Endothelial cell of umbilical vein (primary cell): ENCODE data around the gene SRP14. TPM values are rescaled to one million over a fixed set of nuclear protein-coding genes. Genes with fewer than 3 reads are reported as not detected.

Experiments used
- BruUV-seq: library from RNA; stranded (reverse); fragments of 400-500 nt; replicated peaks from 2 replicates; lab custom pipeline; 2021; lab: Mats Ljungman, UMichigan
- CTCF ChIA-PET: fragments of 300-600, 350-600 bp; sonication (Branson Sonifier 250); formaldehyde crosslinking; loops from one replicate; lab custom pipeline; 2021; ENCODE audit warnings: antibody characterized with exemption, inconsistent platforms; lab: Charles Lee
- POLR2A ChIA-PET: fragments of 300-600, 350-600 bp; sonication (Branson Sonifier 250); formaldehyde crosslinking; loops from one replicate; lab custom pipeline; 2021; ENCODE audit warnings: antibody characterized with exemption, inconsistent platforms; lab: Charles Lee
- DNase-seq: peaks from one replicate; pipeline ENCODE4 v3.0.0-alpha.2; 2011; ENCODE audit warnings: low read depth, low spot score
- FAIRE-seq: peaks from 2 replicates; lab custom pipeline; 2011; peaks lifted over from hg19 to GRCh38; lab: Jason Lieb, UNC
- H2AFZ ChIP-seq: 2 replicates; pipeline ENCODE4 v1.6.0; 2012; ENCODE audit warnings: low read depth, low read length, control low read depth, inconsistent platforms
- H3K27ac ChIP-seq: 2 replicates; pipeline ENCODE4 v1.5.1; 2011; ENCODE audit warnings: low read depth, mild to moderate bottlenecking, control low read depth, low read length, moderate library complexity; ENCODE audit not compliant: insufficient read depth
- H3K27me3 ChIP-seq, 2 experiments: 2 replicates each; pipeline versions ENCODE4 v1.6.0 to v1.6.1; 2011; ENCODE audit warnings: low read length in 2 of 2, mixed read lengths in 1 of 2; ENCODE audit not compliant: control insufficient read depth in 2 of 2, insufficient read depth in 2 of 2
- H3K36me3 ChIP-seq, 2 experiments: 2 replicates in 1 of 2; 3 replicates in 1 of 2; pipeline ENCODE4 v1.5.1; 2011; ENCODE audit warnings: low read length in 2 of 2, mild to moderate bottlenecking in 1 of 2, moderate library complexity in 1 of 2; ENCODE audit not compliant: control insufficient read depth in 2 of 2, insufficient read depth in 2 of 2; ENCODE audit errors: extremely low read depth in 1 of 2
- H3K4me1 ChIP-seq: 3 replicates; pipeline ENCODE4 v1.5.1; 2011; ENCODE audit warnings: mild to moderate bottlenecking, low read length; ENCODE audit not compliant: control insufficient read depth, insufficient read depth; ENCODE audit errors: extremely low read depth
- H3K4me2 ChIP-seq: 2 replicates; pipeline ENCODE4 v1.6.1; 2011; ENCODE audit warnings: low read length, control low read depth, mixed read lengths; ENCODE audit not compliant: insufficient read depth
- H3K4me3 ChIP-seq, 3 experiments: fragments of 200-600 bp in 1 of 3; sonication (generic), shearing (Covaris generic) in 1 of 3; replicated peaks in 1 of 3; 2 replicates each; pipeline ENCODE4 v1.5.1; 2011 to 2016; ENCODE audit warnings: control low read depth in 3 of 3, low read length in 3 of 3, mild to moderate bottlenecking in 2 of 3, inconsistent platforms in 1 of 3, low read depth in 1 of 3, moderate library complexity in 1 of 3; ENCODE audit not compliant: insufficient read depth in 1 of 3
- H3K79me2 ChIP-seq: 2 replicates; pipeline ENCODE4 v1.6.0; 2012; ENCODE audit warnings: low read length, inconsistent platforms; ENCODE audit not compliant: control insufficient read depth, insufficient read depth
- H3K9ac ChIP-seq: replicated peaks from 2 replicates; pipeline ENCODE3; 2011; ENCODE audit warnings: low read length, control low read depth; ENCODE audit not compliant: insufficient read depth; ENCODE audit errors: extremely low read depth
- H3K9me1 ChIP-seq: replicated peaks from 3 replicates; pipeline ENCODE4 v1.6.0; 2011; ENCODE audit warnings: mild to moderate bottlenecking, low read length; ENCODE audit not compliant: control insufficient read depth, insufficient read depth; ENCODE audit errors: extremely low read depth
- H3K9me3 ChIP-seq: replicated peaks from 2 replicates; pipeline ENCODE4 v1.5.1; 2012; ENCODE audit warnings: low read length, inconsistent platforms; ENCODE audit not compliant: control insufficient read depth, insufficient read depth
- H4K20me1 ChIP-seq: replicated peaks from 2 replicates; pipeline ENCODE3; 2011; ENCODE audit warnings: mild to moderate bottlenecking, low read length; ENCODE audit not compliant: control insufficient read depth, insufficient read depth; ENCODE audit errors: extremely low read depth
- EZH2 ChIP-seq: IDR thresholded peaks from 2 replicates; pipeline ENCODE4 v1.6.1; 2012; ENCODE audit warnings: borderline replicate concordance, low read depth, mild to moderate bottlenecking, moderate library complexity, low read length, inconsistent platforms; ENCODE audit not compliant: severe bottlenecking
- FOS ChIP-seq: IDR thresholded peaks from 2 replicates; pipeline ENCODE4 v1.6.1; 2011; ENCODE audit warnings: mild to moderate bottlenecking, low read length, moderate library complexity, borderline replicate concordance; ENCODE audit not compliant: insufficient read depth
- GATA2 ChIP-seq: IDR thresholded peaks from 2 replicates; pipeline ENCODE4 v1.7.0; 2011; ENCODE audit warnings: low read depth, mild to moderate bottlenecking, moderate library complexity, mixed read lengths, low read length; ENCODE audit not compliant: insufficient read length, insufficient read depth
- JUN ChIP-seq: IDR thresholded peaks from 2 replicates; pipeline ENCODE4 v1.6.1; 2011; ENCODE audit warnings: borderline replicate concordance, low read depth; ENCODE audit not compliant: insufficient read length, insufficient read depth
- MAX ChIP-seq: IDR thresholded peaks from 2 replicates; pipeline ENCODE4 v1.6.1; 2011; ENCODE audit not compliant: insufficient read depth, insufficient read length
- MYC ChIP-seq: IDR thresholded peaks from one replicate; pipeline ENCODE4 v1.6.1; 2011; ENCODE audit warnings: mild to moderate bottlenecking, low read depth, low read length
- POLR2A ChIP-seq: IDR thresholded peaks from 2 replicates; pipeline ENCODE4 v1.6.1; 2012; ENCODE audit warnings: low read depth, mild to moderate bottlenecking, control low read depth, low read length
- POLR2AphosphoS5 ChIP-seq: IDR thresholded peaks from 2 replicates; pipeline ENCODE4 v1.6.1; 2012; ENCODE audit warnings: low read depth, mild to moderate bottlenecking, control low read depth, low read length, moderate library complexity; ENCODE audit not compliant: insufficient read depth
- dilution Hi-C: fragments of 300-500 bp; cut with MboI; formaldehyde crosslinking; loops from one replicate; pipeline ENCODE4 v1.15.0; 2019; ENCODE audit warnings: low sequenced_read_pairs; ENCODE audit not compliant: extremely low pct_ligation_motif_present
- intact Hi-C: fragments of 100-400 bp; cut with micrococcal nuclease; formaldehyde crosslinking; loops from one replicate; pipeline ENCODE4 v1.10.0; 2022
- polyA plus RNA-seq, 4 experiments: library from polyadenylated mRNA; depleted of rRNA in 3 of 4; stranded (reverse) in 3 of 4; unstranded in 1 of 4; fragments of >200 nt; gene quantifications; 2 replicates each; pipeline versions ENCODE4 v1.2.1 to v1.2.3, GENCODE V29; 2011 to 2012; ENCODE audit warnings: missing spikeins in 1 of 4
- total RNA-seq: library from RNA; stranded (reverse); gene quantifications from 2 replicates; pipeline ENCODE4 v1.2.3, GENCODE V29; 2021
- TF ChIP-seq, protein P1 (sequence below), 2 donors: IDR thresholded peaks; 1 replicate in 1 of 2; 2 replicates in 1 of 2; pipeline ENCODE4 v1.5.1; 2011; ENCODE audit warnings: low read length in 2 of 2, mild to moderate bottlenecking in 2 of 2, moderate library complexity in 2 of 2, control low read depth in 1 of 2, inconsistent platforms in 1 of 2, low read depth in 1 of 2; ENCODE audit not compliant: insufficient read depth in 1 of 2; ENCODE audit errors: extremely low read depth in 1 of 2

Gene SRP14
- total and polyA plus RNA-seq, 2 donors (not counting 3 experiments of a cell fraction or from before 2014, with no cell fraction given) = 220 to 330 TPM

- H4K20me1 ChIP-seq = no peaks in the 10 kb centered on the region
- H3K4me3 ChIP-seq = no peak overlapping the region
- TF ChIP-seq FOS (no peak), GATA2 (no peak), MAX (no peak), POLR2AphosphoS5 (no peak), EZH2 (no peak), POLR2A (no peak), JUN (no peak), MYC (no peak)
- TF ChIP-seq, protein P1, sequence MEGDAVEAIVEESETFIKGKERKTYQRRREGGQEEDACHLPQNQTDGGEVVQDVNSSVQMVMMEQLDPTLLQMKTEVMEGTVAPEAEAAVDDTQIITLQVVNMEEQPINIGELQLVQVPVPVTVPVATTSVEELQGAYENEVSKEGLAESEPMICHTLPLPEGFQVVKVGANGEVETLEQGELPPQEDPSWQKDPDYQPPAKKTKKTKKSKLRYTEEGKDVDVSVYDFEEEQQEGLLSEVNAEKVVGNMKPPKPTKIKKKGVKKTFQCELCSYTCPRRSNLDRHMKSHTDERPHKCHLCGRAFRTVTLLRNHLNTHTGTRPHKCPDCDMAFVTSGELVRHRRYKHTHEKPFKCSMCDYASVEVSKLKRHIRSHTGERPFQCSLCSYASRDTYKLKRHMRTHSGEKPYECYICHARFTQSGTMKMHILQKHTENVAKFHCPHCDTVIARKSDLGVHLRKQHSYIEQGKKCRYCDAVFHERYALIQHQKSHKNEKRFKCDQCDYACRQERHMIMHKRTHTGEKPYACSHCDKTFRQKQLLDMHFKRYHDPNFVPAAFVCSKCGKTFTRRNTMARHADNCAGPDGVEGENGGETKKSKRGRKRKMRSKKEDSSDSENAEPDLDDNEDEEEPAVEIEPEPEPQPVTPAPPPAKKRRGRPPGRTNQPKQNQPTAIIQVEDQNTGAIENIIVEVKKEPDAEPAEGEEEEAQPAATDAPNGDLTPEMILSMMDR (IDR thresholded peaks at IDR 0.05; ENCODE audit: extremely low read depth in 1 of 2, insufficient read depth in 1 of 2, low read depth in 1 of 2, low read length in 2 of 2) = no peak
- FAIRE-seq = no peak
- intact Hi-C loops (no loop called here), dilution Hi-C loops (no loop called here)
- no peak overlapping the region for H3K4me2 ChIP-seq
- H3K79me2 ChIP-seq = peaks cover 9% of the 10 kb centered on the region
- no peak overlapping the region for H3K9ac ChIP-seq
- no TSS peak for BruUV-seq
- H2AFZ ChIP-seq = no peak overlapping the region
- ChIA-PET CTCF (interaction anchor here (0.6 to 1.4 kb wide), 3 partner anchors 119 to 232 kb away, joined by 3 to 4 read pairs (median 4); no protein-coding TSS in a partner anchor), POLR2A (no interaction called here)
- peaks cover 25% of the 10 kb centered on the region for H3K4me1 ChIP-seq
- no peak for DNase-seq
- H3K27ac ChIP-seq = no peak overlapping the region
- no peaks in the 10 kb centered on the region for H3K9me1 ChIP-seq
- no peaks in the 10 kb centered on the region for H3K36me3 ChIP-seq
- no peaks in the 10 kb centered on the region for H3K27me3 ChIP-seq
- H3K9me3 ChIP-seq = no peaks in the 10 kb centered on the region
Measured at GRCh38 chr15:40042791-40043320, 3.9 kb upstream of the SRP14 start.
